Neural progenitor cell (in vitro differentiated cells): Measurements from ENCODE around the gene RBM47. TPM values are rescaled to one million over a fixed set of nuclear protein-coding genes. Genes with fewer than 3 reads are reported as not detected.
"Not testable (repeated sequence)": the region's sequence is repeated elsewhere in the genome, so short reads cannot be mapped to it uniquely, and the experiment has no call there.

ENCODE experiments used
- DNase-seq: peaks from one replicate; pipeline ENCODE4 v3.0.0-alpha.2; 2016; ENCODE audit warnings: low spot score
- H2AFZ ChIP-seq: fragments of 200-600 bp; sonication (generic); replicated peaks from 2 replicates; pipeline ENCODE4 v1.6.1; 2016; ENCODE audit warnings: antibody characterized with exemption
- H3F3A ChIP-seq: fragments of 200-600 bp; sonication (generic); 2 replicates; pipeline ENCODE4 v1.6.1; 2016; ENCODE audit warnings: antibody characterized with exemption, low read depth
- H3K27ac ChIP-seq: fragments of 200-600 bp; sonication (generic); 2 replicates; pipeline ENCODE4 v1.5.1; 2016; ENCODE audit warnings: mild to moderate bottlenecking
- H3K27me3 ChIP-seq: fragments of 200-600 bp; sonication (generic); 2 replicates; pipeline ENCODE4 v1.6.1; 2016; ENCODE audit warnings: mild to moderate bottlenecking, moderate library complexity
- H3K36me3 ChIP-seq: fragments of 200-600 bp; sonication (generic); 2 replicates; pipeline ENCODE4 v1.5.1; 2016
- H3K4me1 ChIP-seq: fragments of 200-600 bp; sonication (generic); 2 replicates; pipeline ENCODE4 v1.6.1; 2016; ENCODE audit warnings: mixed run types
- H3K4me2 ChIP-seq: fragments of 200-600 bp; sonication (generic); 2 replicates; pipeline ENCODE4 v1.6.1; 2016
- H3K4me3 ChIP-seq: fragments of 200-600 bp; sonication (generic); 2 replicates; pipeline ENCODE4 v1.5.1; 2016
- H3K79me2 ChIP-seq: fragments of 200-600 bp; sonication (generic); 2 replicates; pipeline ENCODE4 v1.6.1; 2016; ENCODE audit warnings: low read depth
- H3K9ac ChIP-seq: fragments of 200-600 bp; sonication (generic); 2 replicates; pipeline ENCODE4 v1.6.1; 2016
- H3K9me3 ChIP-seq: fragments of 200-600 bp; sonication (generic); 2 replicates; pipeline ENCODE4 v1.5.1; 2016; ENCODE audit warnings: low read depth
- H4K20me1 ChIP-seq: fragments of 200-600 bp; sonication (generic); 2 replicates; pipeline ENCODE4 v1.6.1; 2016; ENCODE audit warnings: low read depth
- H3K27ac Mint-ChIP-seq: 3 replicates; pipeline ENCODE4 v1.8.0; 2021; ENCODE audit warnings: mixed read lengths
- H3K27me3 Mint-ChIP-seq: 2 replicates; pipeline ENCODE4 v1.8.0; 2022; ENCODE audit warnings: low read depth, mild to moderate bottlenecking, inconsistent platforms, moderate library complexity, mixed read lengths; ENCODE audit not compliant: insufficient read depth
- H3K36me3 Mint-ChIP-seq: 3 replicates; pipeline ENCODE4 v1.8.0; 2021; ENCODE audit warnings: mixed read lengths
- H3K4me1 Mint-ChIP-seq: 3 replicates; pipeline ENCODE4 v1.8.0; 2021; ENCODE audit warnings: mixed read lengths
- H3K4me3 Mint-ChIP-seq: 3 replicates; pipeline ENCODE4 v1.8.0; 2021; ENCODE audit warnings: mild to moderate bottlenecking, moderate library complexity, mixed read lengths
- H3K9me3 Mint-ChIP-seq: 3 replicates; pipeline ENCODE4 v1.8.0; 2020; ENCODE audit warnings: mixed read lengths
- CTCF ChIP-seq: fragments of 200-600 bp; sonication (generic); IDR thresholded peaks from 2 replicates; pipeline ENCODE4 v1.5.1; 2017; ENCODE audit warnings: antibody characterized with exemption, mild to moderate bottlenecking
- EZH2 ChIP-seq: fragments of 200-600 bp; sonication (generic); IDR thresholded peaks from 2 replicates; pipeline ENCODE4 v1.6.1; 2017; ENCODE audit warnings: antibody characterized with exemption, mild to moderate bottlenecking, moderate library complexity
- EZH2phosphoT487 ChIP-seq: fragments of 200-600 bp; sonication (generic); IDR thresholded peaks from 2 replicates; pipeline ENCODE4 v1.6.1; 2017; ENCODE audit warnings: antibody characterized with exemption
- total RNA-seq: library from RNA; depleted of rRNA; stranded (reverse); fragments of >200 nt; gene quantifications from 2 replicates; pipeline ENCODE4 v1.2.3, GENCODE V29; 2015; ENCODE audit warnings: low replicate concordance

RBM47 gene
- total RNA-seq, 1 donor from 2014 or later: 2.9 TPM

- H3K4me2 ChIP-seq: no peak overlapping the region
- no peaks in the 10 kb centered on the region for H4K20me1 ChIP-seq
- Mint-ChIP-seq H3K36me3 (no peaks in the 10 kb centered on the region), H3K9me3 (no peaks in the 10 kb centered on the region), H3K27ac (peak overlapping the region; percentile 91), H3K4me1 (peaks cover 25% of the 10 kb centered on the region), H3K4me3 (no peak overlapping the region), H3K27me3 (peaks cover 2% of the 10 kb centered on the region)
- H3K9ac ChIP-seq: no peak overlapping the region
- no peak for DNase-seq
- H3K9me3 ChIP-seq: no peaks in the 10 kb centered on the region
- no peak overlapping the region for H3K27ac ChIP-seq
- no peak overlapping the region for H3K4me3 ChIP-seq
- H3K27me3 ChIP-seq: no peaks in the 10 kb centered on the region
- peaks cover 17% of the 10 kb centered on the region for H3K4me1 ChIP-seq
- H3K79me2 ChIP-seq: no peaks in the 10 kb centered on the region
- H2AFZ ChIP-seq: peak overlapping the region; percentile 85
- TF ChIP-seq CTCF (no peak), EZH2 (no peak), EZH2phosphoT487 (no peak)
- H3K36me3 ChIP-seq: no peaks in the 10 kb centered on the region
- peaks cover 9% of the 10 kb centered on the region for H3F3A ChIP-seq
Measured at GRCh38 chr4:40395166-40395900, 234.3 kb downstream of the RBM47 start.

GRCh38 chr4:40394236-40394635, 235.4 kb downstream of the RBM47 start:
- Histone ChIP-seq H4K20me1 (no peaks in the 10 kb centered on the region), H3K36me3 (no peaks in the 10 kb centered on the region), H3K27ac (no peak overlapping the region), H3K4me1 (peaks cover 13% of the 10 kb centered on the region), H3K79me2 (no peaks in the 10 kb centered on the region), H3K4me3 (no peak overlapping the region), H3K9ac (no peak overlapping the region), H3K9me3 (no peaks in the 10 kb centered on the region), H3F3A (peaks cover 9% of the 10 kb centered on the region), H2AFZ (peak overlapping the region; percentile 87), H3K4me2 (no peak overlapping the region), H3K27me3 (no peaks in the 10 kb centered on the region)
- Mint-ChIP-seq H3K27ac (no peak overlapping the region), H3K4me3 (no peak overlapping the region), H3K4me1 (peaks cover 20% of the 10 kb centered on the region), H3K36me3 (no peaks in the 10 kb centered on the region), H3K27me3 (peaks cover 2% of the 10 kb centered on the region), H3K9me3 (no peaks in the 10 kb centered on the region)
- TF ChIP-seq EZH2phosphoT487 (no peak), EZH2 (no peak), CTCF (no peak)
- DNase-seq: no peak

- H4K20me1 ChIP-seq: not testable (repeated sequence)
- peaks cover 25% of the 10 kb centered on the region for H3K4me1 Mint-ChIP-seq
Measured at GRCh38 chr4:40392241-40392640, 237.4 kb downstream of the RBM47 start.

GRCh38 chr4:40389986-40390385, 239.7 kb downstream of the RBM47 start:
- no peaks in the 10 kb centered on the region for H3K36me3 ChIP-seq
- H3K9ac ChIP-seq: no peak overlapping the region
- Mint-ChIP-seq H3K9me3 (no peaks in the 10 kb centered on the region), H3K27ac (no peak overlapping the region), H3K4me1 (peaks cover 9% of the 10 kb centered on the region), H3K27me3 (peaks cover 2% of the 10 kb centered on the region), H3K36me3 (no peaks in the 10 kb centered on the region), H3K4me3 (no peak overlapping the region)
- no peaks in the 10 kb centered on the region for H3K79me2 ChIP-seq
- H2AFZ ChIP-seq: peak overlapping the region; percentile 9
- no peaks in the 10 kb centered on the region for H4K20me1 ChIP-seq
- no peak overlapping the region for H3K4me2 ChIP-seq
- peaks cover 4% of the 10 kb centered on the region for H3F3A ChIP-seq
- TF ChIP-seq EZH2 (no peak), CTCF (no peak), EZH2phosphoT487 (no peak)
- no peaks in the 10 kb centered on the region for H3K27me3 ChIP-seq
- H3K4me3 ChIP-seq: no peak overlapping the region
- H3K27ac ChIP-seq: no peak overlapping the region
- no peaks in the 10 kb centered on the region for H3K9me3 ChIP-seq
- peaks cover 5% of the 10 kb centered on the region for H3K4me1 ChIP-seq
- no peak for DNase-seq

More at GRCh38 chr4:40392241-40392640, 237.4 kb downstream of the RBM47 start:
- DNase-seq, H3K27me3 ChIP-seq, H2AFZ ChIP-seq, H3K9me3 Mint-ChIP-seq, H3K9me3 ChIP-seq, H3K4me3 Mint-ChIP-seq, H3K4me3 ChIP-seq, H3F3A ChIP-seq, H3K9ac ChIP-seq, H3K36me3 Mint-ChIP-seq, H3K36me3 ChIP-seq, H3K27ac ChIP-seq, H3K27me3 Mint-ChIP-seq, H3K4me2 ChIP-seq, H3K27ac Mint-ChIP-seq, H3K79me2 ChIP-seq: not testable (repeated sequence)
- peaks cover 16% of the 10 kb centered on the region for H3K4me1 ChIP-seq
